ENCODE measurements around the gene MBTPS1.

Gene MBTPS1

DNA sequence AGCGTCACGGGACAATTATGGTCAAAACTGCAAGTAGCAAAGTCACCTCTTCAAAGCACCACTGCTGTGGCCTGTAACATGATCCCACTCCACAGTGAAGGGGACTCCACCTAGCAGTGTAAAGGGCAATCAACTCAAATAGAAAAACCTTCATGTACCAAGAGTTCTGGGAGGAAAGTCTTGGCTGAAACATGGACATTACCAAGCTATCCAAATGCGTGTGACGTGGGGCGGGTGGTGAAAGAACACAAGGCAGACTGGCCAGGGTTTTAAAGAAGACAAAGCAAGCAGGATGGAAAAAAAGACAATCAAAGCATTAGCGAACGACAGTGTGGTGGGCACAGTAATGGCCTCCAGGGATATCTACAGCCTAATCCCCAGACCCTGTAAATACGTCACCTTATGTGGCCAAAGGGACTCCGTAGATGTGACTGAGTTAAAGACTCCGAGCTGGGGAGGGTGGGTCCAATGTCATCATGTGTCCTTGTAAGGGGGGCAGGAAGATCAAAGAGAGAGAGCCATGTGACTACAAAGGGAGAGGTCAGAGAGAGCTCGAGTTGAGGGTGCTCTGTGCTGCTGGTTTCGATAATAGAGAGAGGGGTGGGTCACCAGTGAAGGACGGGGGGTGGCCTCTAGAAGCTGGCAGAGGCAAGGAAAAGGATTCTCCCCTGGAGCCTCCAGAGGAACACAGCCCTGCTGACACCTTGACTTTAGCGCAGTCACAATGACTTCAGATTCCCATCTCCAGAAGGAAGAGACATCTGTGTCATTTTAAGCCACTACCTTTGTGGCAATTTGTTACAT lies 22.3 kb upstream of the MBTPS1 start (continued):
- TF ChIP-seq, protein P1, sequence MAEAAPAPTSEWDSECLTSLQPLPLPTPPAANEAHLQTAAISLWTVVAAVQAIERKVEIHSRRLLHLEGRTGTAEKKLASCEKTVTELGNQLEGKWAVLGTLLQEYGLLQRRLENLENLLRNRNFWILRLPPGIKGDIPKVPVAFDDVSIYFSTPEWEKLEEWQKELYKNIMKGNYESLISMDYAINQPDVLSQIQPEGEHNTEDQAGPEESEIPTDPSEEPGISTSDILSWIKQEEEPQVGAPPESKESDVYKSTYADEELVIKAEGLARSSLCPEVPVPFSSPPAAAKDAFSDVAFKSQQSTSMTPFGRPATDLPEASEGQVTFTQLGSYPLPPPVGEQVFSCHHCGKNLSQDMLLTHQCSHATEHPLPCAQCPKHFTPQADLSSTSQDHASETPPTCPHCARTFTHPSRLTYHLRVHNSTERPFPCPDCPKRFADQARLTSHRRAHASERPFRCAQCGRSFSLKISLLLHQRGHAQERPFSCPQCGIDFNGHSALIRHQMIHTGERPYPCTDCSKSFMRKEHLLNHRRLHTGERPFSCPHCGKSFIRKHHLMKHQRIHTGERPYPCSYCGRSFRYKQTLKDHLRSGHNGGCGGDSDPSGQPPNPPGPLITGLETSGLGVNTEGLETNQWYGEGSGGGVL (tag by site-specific recombination; IDR thresholded peaks at IDR 0.05), result peak; percentile 64
- TF ChIP-seq PRDM1 (tag by site-specific recombination; IDR thresholded peaks at IDR 0.05) (peak; percentile 89), ZNF600 (tag by site-specific recombination; IDR thresholded peaks at IDR 0.05) (peak; percentile 77), ZNF140 (tag by site-specific recombination; IDR thresholded peaks at IDR 0.05) (no peak), ZNF16 (tag by site-specific recombination; IDR thresholded peaks at IDR 0.05; ENCODE audit: low read depth) (no peak), ZNF555 (tag by site-specific recombination; conservative IDR thresholded peaks at IDR 0.05) (no peak), ZIC2 (tag by site-specific recombination; IDR thresholded peaks at IDR 0.05) (peak; percentile 2; the same call in 1 of the 2 replicates), ZNF324 (tag by site-specific recombination; IDR thresholded peaks at IDR 0.05) (no peak), SP3 (tag by site-specific recombination; IDR thresholded peaks at IDR 0.05) (0 out of 2 replicates have a peak, but pooled peaks have one; percentile 14), ZNF768 (tag by site-specific recombination; IDR thresholded peaks at IDR 0.05) (no peak), MYNN (tag by site-specific recombination; IDR thresholded peaks at IDR 0.05; ENCODE audit: borderline replicate concordance) (no peak), ZNF571 (tag by site-specific recombination; IDR thresholded peaks at IDR 0.05) (no peak), ZNF114 (tag by site-specific recombination; IDR thresholded peaks at IDR 0.05) (no peak), ZNF37A (tag by site-specific recombination; IDR thresholded peaks at IDR 0.05) (no peak), ZNF658 (tag by site-specific recombination; IDR thresholded peaks at IDR 0.05) (no peak), ZNF747 (tag by site-specific recombination; IDR thresholded peaks at IDR 0.05) (no peak), ZNF391 (tag by site-specific recombination; IDR thresholded peaks at IDR 0.05; ENCODE audit: borderline replicate concordance, low read depth) (peak; percentile 53; the same call in 1 of the 2 replicates), ZNF596 (tag by site-specific recombination; IDR thresholded peaks at IDR 0.05) (0 out of 2 replicates have a peak, but pooled peaks have one; percentile 27), BCL11A (tag by site-specific recombination; IDR thresholded peaks at IDR 0.05; ENCODE audit: low read depth) (peak; percentile 69; the same call in 1 of the 2 replicates), GLI4 (tag by site-specific recombination; IDR thresholded peaks at IDR 0.05) (no peak)
- TF ChIP-seq, protein P2, sequence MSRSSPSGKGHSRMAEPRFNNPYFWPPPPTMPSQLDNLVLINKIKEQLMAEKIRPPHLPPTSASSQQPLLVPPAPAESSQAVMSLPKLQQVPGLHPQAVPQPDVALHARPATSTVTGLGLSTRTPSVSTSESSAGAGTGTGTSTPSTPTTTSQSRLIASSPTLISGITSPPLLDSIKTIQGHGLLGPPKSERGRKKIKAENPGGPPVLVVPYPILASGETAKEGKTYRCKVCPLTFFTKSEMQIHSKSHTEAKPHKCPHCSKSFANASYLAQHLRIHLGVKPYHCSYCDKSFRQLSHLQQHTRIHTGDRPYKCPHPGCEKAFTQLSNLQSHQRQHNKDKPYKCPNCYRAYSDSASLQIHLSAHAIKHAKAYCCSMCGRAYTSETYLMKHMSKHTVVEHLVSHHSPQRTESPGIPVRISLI (tag by site-specific recombination; IDR thresholded peaks at IDR 0.05), result no peak
- TF ChIP-seq, protein P3, sequence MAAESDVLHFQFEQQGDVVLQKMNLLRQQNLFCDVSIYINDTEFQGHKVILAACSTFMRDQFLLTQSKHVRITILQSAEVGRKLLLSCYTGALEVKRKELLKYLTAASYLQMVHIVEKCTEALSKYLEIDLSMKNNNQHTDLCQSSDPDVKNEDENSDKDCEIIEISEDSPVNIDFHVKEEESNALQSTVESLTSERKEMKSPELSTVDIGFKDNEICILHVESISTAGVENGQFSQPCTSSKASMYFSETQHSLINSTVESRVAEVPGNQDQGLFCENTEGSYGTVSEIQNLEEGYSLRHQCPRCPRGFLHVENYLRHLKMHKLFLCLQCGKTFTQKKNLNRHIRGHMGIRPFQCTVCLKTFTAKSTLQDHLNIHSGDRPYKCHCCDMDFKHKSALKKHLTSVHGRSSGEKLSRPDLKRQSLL (tag by site-specific recombination; IDR thresholded peaks at IDR 0.05), result no peak
- TF ChIP-seq, protein P4, sequence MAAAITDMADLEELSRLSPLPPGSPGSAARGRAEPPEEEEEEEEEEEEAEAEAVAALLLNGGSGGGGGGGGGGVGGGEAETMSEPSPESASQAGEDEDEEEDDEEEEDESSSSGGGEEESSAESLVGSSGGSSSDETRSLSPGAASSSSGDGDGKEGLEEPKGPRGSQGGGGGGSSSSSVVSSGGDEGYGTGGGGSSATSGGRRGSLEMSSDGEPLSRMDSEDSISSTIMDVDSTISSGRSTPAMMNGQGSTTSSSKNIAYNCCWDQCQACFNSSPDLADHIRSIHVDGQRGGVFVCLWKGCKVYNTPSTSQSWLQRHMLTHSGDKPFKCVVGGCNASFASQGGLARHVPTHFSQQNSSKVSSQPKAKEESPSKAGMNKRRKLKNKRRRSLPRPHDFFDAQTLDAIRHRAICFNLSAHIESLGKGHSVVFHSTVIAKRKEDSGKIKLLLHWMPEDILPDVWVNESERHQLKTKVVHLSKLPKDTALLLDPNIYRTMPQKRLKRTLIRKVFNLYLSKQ (tag by site-specific recombination; IDR thresholded peaks at IDR 0.05; ENCODE audit: borderline replicate concordance), result no peak
- TF ChIP-seq, protein P5, sequence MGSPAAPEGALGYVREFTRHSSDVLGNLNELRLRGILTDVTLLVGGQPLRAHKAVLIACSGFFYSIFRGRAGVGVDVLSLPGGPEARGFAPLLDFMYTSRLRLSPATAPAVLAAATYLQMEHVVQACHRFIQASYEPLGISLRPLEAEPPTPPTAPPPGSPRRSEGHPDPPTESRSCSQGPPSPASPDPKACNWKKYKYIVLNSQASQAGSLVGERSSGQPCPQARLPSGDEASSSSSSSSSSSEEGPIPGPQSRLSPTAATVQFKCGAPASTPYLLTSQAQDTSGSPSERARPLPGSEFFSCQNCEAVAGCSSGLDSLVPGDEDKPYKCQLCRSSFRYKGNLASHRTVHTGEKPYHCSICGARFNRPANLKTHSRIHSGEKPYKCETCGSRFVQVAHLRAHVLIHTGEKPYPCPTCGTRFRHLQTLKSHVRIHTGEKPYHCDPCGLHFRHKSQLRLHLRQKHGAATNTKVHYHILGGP (tag by site-specific recombination; IDR thresholded peaks at IDR 0.05), result no peak
- TF ChIP-seq, protein P6, sequence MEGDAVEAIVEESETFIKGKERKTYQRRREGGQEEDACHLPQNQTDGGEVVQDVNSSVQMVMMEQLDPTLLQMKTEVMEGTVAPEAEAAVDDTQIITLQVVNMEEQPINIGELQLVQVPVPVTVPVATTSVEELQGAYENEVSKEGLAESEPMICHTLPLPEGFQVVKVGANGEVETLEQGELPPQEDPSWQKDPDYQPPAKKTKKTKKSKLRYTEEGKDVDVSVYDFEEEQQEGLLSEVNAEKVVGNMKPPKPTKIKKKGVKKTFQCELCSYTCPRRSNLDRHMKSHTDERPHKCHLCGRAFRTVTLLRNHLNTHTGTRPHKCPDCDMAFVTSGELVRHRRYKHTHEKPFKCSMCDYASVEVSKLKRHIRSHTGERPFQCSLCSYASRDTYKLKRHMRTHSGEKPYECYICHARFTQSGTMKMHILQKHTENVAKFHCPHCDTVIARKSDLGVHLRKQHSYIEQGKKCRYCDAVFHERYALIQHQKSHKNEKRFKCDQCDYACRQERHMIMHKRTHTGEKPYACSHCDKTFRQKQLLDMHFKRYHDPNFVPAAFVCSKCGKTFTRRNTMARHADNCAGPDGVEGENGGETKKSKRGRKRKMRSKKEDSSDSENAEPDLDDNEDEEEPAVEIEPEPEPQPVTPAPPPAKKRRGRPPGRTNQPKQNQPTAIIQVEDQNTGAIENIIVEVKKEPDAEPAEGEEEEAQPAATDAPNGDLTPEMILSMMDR (tag by site-specific recombination; IDR thresholded peaks at IDR 0.05), result no peak
- TF ChIP-seq, protein P7, sequence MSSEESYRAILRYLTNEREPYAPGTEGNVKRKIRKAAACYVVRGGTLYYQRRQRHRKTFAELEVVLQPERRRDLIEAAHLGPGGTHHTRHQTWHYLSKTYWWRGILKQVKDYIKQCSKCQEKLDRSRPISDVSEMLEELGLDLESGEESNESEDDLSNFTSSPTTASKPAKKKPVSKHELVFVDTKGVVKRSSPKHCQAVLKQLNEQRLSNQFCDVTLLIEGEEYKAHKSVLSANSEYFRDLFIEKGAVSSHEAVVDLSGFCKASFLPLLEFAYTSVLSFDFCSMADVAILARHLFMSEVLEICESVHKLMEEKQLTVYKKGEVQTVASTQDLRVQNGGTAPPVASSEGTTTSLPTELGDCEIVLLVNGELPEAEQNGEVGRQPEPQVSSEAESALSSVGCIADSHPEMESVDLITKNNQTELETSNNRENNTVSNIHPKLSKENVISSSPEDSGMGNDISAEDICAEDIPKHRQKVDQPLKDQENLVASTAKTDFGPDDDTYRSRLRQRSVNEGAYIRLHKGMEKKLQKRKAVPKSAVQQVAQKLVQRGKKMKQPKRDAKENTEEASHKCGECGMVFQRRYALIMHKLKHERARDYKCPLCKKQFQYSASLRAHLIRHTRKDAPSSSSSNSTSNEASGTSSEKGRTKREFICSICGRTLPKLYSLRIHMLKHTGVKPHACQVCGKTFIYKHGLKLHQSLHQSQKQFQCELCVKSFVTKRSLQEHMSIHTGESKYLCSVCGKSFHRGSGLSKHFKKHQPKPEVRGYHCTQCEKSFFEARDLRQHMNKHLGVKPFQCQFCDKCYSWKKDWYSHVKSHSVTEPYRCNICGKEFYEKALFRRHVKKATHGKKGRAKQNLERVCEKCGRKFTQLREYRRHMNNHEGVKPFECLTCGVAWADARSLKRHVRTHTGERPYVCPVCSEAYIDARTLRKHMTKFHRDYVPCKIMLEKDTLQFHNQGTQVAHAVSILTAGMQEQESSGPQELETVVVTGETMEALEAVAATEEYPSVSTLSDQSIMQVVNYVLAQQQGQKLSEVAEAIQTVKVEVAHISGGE (tag by site-specific recombination; conservative IDR thresholded peaks at IDR 0.05; ENCODE audit: low read depth), result no peak

Data from HEK293 (cell line).